ENCODE measurements around the gene RHEX.
A peak's percentile ranks its signal among the peaks of the same experiment; 100 is the strongest.

Gene RHEX

DNA sequence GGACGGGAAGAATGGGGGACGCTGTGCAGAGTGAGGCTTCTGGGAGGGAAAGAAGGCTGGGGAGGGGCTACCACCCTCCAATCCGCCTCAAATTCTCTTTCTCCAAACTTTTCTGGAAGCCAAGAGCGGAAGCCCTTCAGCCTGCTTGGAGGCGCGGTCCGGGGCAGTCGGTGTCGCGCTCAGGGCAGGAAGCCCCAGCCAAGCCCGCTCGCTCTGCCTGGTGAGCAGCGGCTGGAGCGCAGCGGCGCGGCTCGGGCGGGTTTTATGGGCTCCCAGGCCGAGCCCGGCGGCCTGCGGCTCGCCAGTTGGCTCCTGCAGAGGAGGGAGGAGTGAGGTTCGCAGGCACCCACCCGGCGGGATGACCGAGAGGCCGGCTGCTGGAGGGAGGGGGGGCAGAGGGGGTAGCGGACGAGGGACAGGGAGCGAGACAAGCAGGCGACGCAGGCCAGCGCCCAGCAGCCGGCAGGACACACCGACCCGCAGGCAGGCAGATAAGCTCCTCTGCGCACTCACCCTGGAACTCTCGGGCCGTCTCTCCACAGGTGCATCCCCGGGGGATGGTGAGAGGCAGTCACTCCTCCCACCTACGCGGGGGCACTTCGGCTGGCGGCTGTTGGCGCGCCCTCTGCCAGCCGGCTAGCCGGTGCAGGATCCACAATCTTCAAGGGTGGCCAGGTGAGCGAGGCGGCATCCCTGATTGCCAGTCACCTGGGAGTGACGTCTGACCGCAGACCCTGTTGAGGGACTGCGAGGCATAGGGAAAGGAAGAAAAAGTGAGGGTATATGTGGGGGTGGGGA lies 64.4 kb downstream of the RHEX start, which contains the start of gene AVPR1B:
Gene AVPR1B (minus strand): TSS at position 238 of the 798 bp plus-strand sequence. CDS start 498 bp downstream, outside the sequence.
- TF ChIP-seq, protein P1, sequence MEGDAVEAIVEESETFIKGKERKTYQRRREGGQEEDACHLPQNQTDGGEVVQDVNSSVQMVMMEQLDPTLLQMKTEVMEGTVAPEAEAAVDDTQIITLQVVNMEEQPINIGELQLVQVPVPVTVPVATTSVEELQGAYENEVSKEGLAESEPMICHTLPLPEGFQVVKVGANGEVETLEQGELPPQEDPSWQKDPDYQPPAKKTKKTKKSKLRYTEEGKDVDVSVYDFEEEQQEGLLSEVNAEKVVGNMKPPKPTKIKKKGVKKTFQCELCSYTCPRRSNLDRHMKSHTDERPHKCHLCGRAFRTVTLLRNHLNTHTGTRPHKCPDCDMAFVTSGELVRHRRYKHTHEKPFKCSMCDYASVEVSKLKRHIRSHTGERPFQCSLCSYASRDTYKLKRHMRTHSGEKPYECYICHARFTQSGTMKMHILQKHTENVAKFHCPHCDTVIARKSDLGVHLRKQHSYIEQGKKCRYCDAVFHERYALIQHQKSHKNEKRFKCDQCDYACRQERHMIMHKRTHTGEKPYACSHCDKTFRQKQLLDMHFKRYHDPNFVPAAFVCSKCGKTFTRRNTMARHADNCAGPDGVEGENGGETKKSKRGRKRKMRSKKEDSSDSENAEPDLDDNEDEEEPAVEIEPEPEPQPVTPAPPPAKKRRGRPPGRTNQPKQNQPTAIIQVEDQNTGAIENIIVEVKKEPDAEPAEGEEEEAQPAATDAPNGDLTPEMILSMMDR (IDR thresholded peaks at IDR 0.05; ENCODE audit: low read length, missing control alignments), result no peak
- H3K4me3 ChIP-seq (replicated peaks; ENCODE audit: low read depth, low read length), result peak within 1 kb of the TSS; percentile 21
- peak; percentile 23 for DNase-seq (ENCODE audit: low read depth)

DNA sequence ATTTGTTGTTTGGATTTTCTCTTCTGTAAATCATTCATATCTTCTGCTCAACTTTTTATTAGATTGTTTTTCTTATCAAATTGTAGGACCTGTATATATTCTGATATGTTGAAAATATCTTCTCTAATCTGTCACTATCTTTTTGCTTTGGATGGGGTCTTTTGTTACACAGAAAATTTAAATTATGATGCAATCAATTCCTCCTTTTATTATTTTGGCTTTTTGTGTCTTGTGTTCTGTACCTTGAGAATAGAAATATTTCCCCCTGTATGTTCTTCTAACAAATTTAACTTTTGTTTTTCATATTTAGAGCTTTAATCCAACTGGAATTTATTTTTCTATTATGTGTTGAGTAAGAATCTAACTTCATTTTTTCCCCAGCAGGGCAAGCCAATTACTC lies 67.4 kb downstream of the RHEX start:
- DNase-seq (ENCODE audit: low read depth), result no peak
- TF ChIP-seq, protein P1 (IDR thresholded peaks at IDR 0.05; ENCODE audit: low read length, missing control alignments), result no peak

DNA sequence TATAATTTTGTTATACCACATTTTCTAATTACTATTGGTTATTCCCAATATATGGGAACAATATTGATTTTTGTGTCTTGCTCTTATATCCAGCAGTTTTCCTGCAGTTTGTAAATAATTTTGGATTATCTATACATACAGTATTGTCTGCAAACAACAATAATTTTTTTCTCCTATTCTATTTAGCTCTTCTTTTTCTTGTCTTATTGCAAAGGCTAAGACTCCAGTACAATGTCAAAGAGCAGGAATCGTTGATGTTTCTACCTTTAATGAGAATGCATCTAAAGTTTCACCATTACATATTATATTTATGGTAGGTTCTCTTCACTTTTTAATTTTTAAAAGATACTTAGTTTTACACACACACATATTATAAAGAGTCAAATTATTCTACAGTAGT lies 68.3 kb downstream of the RHEX start:
- TF ChIP-seq, protein P1 (IDR thresholded peaks at IDR 0.05; ENCODE audit: low read length, missing control alignments), result no peak
- H3K4me3 ChIP-seq (replicated peaks; ENCODE audit: low read depth, low read length), result no peak overlapping the region
- no peak for DNase-seq (ENCODE audit: low read depth)

More for the DNA sequence above, 67.4 kb downstream of the RHEX start:
- no peak overlapping the region for H3K4me3 ChIP-seq (replicated peaks; ENCODE audit: low read depth, low read length)

DNA sequence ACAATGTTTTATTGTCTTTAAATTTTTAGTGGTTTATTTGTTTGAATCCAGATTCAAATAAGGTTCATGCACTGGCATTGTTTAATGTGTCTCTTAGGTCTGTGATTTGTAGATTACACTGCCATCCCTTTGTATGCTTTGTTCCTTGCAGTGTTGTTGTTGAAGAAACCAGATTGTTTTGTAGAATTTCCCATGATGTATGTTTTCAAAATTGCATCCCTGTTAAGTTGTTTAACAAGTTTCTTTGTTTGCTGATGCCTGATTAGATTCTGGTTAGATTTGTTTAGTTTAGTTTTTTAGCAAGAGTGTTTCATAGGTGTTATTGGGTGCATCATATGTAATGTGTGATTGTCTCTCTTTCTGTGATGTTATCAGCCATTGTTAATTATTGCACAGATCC lies 69.7 kb downstream of the RHEX start:
- H3K4me3 ChIP-seq (replicated peaks; ENCODE audit: low read depth, low read length), result no peak overlapping the region
- no peak for DNase-seq (ENCODE audit: low read depth)
- TF ChIP-seq, protein P1 (IDR thresholded peaks at IDR 0.05; ENCODE audit: low read length, missing control alignments), result no peak

DNA sequence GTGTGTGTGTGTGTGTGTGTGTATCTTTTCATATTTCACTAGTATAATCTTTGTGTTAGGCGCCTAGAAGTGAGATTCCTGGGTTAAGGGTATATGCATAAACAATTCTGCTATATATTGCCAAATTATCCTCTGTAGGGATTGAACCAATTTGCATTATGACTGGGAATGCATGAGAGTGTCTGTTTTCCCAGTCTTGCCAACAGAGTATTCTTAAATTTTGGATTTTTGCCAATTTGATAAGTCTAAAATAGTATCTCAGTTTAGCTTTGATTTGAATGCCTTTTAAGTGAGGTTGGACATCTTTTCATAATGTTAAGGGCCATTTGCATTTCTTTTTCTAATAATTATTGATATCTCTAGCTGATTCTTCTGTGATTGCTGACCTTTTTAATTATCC lies 72.4 kb downstream of the RHEX start:
- H3K4me3 ChIP-seq (replicated peaks; ENCODE audit: low read depth, low read length), result no peak overlapping the region
- TF ChIP-seq, protein P1 (IDR thresholded peaks at IDR 0.05; ENCODE audit: low read length, missing control alignments), result no peak
- no peak for DNase-seq (ENCODE audit: low read depth)

DNA sequence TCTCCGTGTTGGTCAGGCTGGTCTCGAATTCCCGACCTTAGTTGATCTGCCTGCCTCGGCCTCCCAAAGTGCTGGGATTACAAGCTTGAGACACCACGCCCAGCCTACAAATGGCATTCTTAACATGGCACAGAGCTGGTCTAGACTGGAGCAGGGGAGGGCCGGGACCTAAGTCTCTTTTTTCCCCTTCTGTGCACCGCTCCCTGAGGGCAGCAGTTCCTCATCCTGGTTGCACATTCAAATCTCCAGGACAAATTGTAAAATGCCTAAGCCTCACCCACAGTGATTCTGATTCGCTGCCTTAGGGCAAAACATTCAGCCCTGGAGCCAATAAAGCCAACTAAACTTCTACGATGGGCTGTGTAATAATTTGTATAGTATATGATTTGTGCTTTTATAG lies 74.4 kb downstream of the RHEX start:
- TF ChIP-seq, protein P1 (IDR thresholded peaks at IDR 0.05; ENCODE audit: low read length, missing control alignments), result no peak
- no peak for DNase-seq (ENCODE audit: low read depth)
- no peak overlapping the region for H3K4me3 ChIP-seq (replicated peaks; ENCODE audit: low read depth, low read length)

DNA sequence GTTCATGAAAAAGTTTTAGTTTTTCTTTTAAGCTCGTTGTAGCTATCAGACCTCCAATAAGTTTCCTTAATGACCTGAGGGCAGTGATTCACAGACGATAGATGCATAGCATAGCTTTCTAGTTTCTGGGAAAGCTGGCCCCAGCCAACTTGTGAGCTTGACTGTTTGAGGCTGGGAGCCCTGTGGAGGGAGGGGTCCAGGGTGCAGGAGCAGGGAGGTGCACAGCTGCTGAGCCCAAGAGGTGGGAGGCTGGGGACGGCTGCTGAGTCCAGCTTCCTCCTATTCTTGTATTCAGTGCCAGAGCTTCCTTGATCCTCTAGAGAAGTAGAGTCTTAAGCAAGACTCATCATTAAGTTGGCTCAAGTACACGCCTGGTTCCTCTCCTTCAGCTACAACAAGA lies 75.2 kb downstream of the RHEX start:
- no peak overlapping the region for H3K4me3 ChIP-seq (replicated peaks; ENCODE audit: low read depth, low read length)
- peak; percentile 4 for DNase-seq (ENCODE audit: low read depth)
- TF ChIP-seq, protein P1 (IDR thresholded peaks at IDR 0.05; ENCODE audit: low read length, missing control alignments), result no peak
